Esophagus muscularis mucosa (tissue), 3 donors: ENCODE measurements around the gene SCN3B.

ENCODE experiments used
- CTCF ChIP-seq, 3 experiments: fragments of 200-600 bp in 2 of 3; fragments of 450-650 bp in 1 of 3; sonication (generic) in 2 of 3; IDR thresholded peaks; one replicate each; pipeline ENCODE4 v1.5.1; 2017 to 2019; ENCODE audit warnings: antibody characterized with exemption in 3 of 3, mild to moderate bottlenecking in 2 of 3, moderate library complexity in 1 of 3
- POLR2A ChIP-seq: fragments of 450-650 bp; IDR thresholded peaks from one replicate; pipeline ENCODE4 v1.6.1; 2017; ENCODE audit warnings: antibody characterized with exemption, moderate library complexity, mild to moderate bottlenecking, low read depth
- POLR2AphosphoS5 ChIP-seq, 2 donors: sonication (generic); formaldehyde crosslinking; IDR thresholded peaks; one replicate each; pipeline ENCODE4 v1.6.1; 2017; ENCODE audit warnings: antibody characterized with exemption in 2 of 2

DNA sequence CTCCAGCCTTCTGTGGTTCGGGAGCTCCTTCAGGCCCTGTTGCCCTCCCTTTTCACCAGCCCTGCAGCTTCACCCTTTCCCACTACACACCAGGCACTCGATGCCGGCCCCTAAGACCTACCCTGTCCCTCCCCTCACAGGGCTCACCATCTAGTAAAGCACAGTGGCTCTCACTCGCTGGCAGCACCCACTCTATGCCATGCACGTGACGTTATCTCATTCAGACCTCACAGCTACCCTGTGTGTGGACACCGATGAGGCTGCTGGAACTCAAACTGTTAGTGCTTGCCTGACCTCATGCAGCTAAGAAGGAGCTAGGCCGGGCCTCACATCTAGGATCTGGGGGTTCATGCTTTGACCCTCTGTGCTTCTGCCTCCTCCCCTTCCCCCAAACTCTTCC lies 45.5 kb downstream of the SCN3B start:
- TF ChIP-seq CTCF (IDR thresholded peaks at IDR 0.05) (no peak), POLR2A (no peak), POLR2AphosphoS5 (IDR thresholded peaks at IDR 0.05) (no peak)
